GM18909 (cell line): Measurements from ENCODE around the gene KCNQ1OT1.

Source experiments
- ATAC-seq: cut with Tn5 transposase; IDR thresholded peaks from one replicate; pipeline ENCODE4 v1.9.1; 2021; ENCODE audit warnings: mild to moderate bottlenecking; ENCODE audit not compliant: unreplicated experiment, poor library complexity

The KCNQ1OT1 gene

GRCh38 chr11:2586087-2586792 is 113.6 kb downstream of the KCNQ1OT1 start:
- ATAC-seq, result no peak

- no peak for ATAC-seq
Measured at GRCh38 chr11:2585566-2586086, 114.2 kb downstream of the KCNQ1OT1 start.

- ATAC-seq, result no peak
Measured at GRCh38 chr11:2584812-2585565, 114.8 kb downstream of the KCNQ1OT1 start.

- no peak for ATAC-seq
Measured at GRCh38 chr11:2584434-2584811, 115.4 kb downstream of the KCNQ1OT1 start.

- ATAC-seq, result no peak
Measured at GRCh38 chr11:2583605-2583958, 116.2 kb downstream of the KCNQ1OT1 start.

- ATAC-seq, result no peak
Measured at GRCh38 chr11:2582946-2583604, 116.7 kb downstream of the KCNQ1OT1 start.

GRCh38 chr11:2582351-2582945 is 117.3 kb downstream of the KCNQ1OT1 start:
- ATAC-seq, result no peak

GRCh38 chr11:2581931-2582350 is 117.9 kb downstream of the KCNQ1OT1 start:
- no peak for ATAC-seq

GRCh38 chr11:2581151-2581930 is 118.5 kb downstream of the KCNQ1OT1 start:
- ATAC-seq, result no peak

- ATAC-seq, result no peak
Measured at GRCh38 chr11:2580571-2581001, 119.2 kb downstream of the KCNQ1OT1 start.

- ATAC-seq, result no peak
Measured at GRCh38 chr11:2580061-2580421, 119.8 kb downstream of the KCNQ1OT1 start.

GRCh38 chr11:2579315-2580060 is 120.3 kb downstream of the KCNQ1OT1 start:
- no peak for ATAC-seq

- no peak for ATAC-seq
Measured at GRCh38 chr11:2578929-2579270, 120.9 kb downstream of the KCNQ1OT1 start.

- no peak for ATAC-seq
Measured at GRCh38 chr11:2577991-2578928, 121.5 kb downstream of the KCNQ1OT1 start.

- ATAC-seq, result no peak
Measured at GRCh38 chr11:2577031-2577990, 122.5 kb downstream of the KCNQ1OT1 start.

GRCh38 chr11:2576549-2576948 is 123.2 kb downstream of the KCNQ1OT1 start:
- ATAC-seq, result no peak

GRCh38 chr11:2576111-2576510 is 123.7 kb downstream of the KCNQ1OT1 start:
- no peak for ATAC-seq
